ENCODE data around the gene TMEM270.

- TF ChIP-seq, protein P1, sequence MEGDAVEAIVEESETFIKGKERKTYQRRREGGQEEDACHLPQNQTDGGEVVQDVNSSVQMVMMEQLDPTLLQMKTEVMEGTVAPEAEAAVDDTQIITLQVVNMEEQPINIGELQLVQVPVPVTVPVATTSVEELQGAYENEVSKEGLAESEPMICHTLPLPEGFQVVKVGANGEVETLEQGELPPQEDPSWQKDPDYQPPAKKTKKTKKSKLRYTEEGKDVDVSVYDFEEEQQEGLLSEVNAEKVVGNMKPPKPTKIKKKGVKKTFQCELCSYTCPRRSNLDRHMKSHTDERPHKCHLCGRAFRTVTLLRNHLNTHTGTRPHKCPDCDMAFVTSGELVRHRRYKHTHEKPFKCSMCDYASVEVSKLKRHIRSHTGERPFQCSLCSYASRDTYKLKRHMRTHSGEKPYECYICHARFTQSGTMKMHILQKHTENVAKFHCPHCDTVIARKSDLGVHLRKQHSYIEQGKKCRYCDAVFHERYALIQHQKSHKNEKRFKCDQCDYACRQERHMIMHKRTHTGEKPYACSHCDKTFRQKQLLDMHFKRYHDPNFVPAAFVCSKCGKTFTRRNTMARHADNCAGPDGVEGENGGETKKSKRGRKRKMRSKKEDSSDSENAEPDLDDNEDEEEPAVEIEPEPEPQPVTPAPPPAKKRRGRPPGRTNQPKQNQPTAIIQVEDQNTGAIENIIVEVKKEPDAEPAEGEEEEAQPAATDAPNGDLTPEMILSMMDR (IDR thresholded peaks at IDR 0.05; ENCODE audit: low read length) = no peak
- no peak for TF ChIP-seq EZH2 (IDR thresholded peaks at IDR 0.05; ENCODE audit: borderline replicate concordance, low read length)
Observed at GRCh38 chr7:73904219-73905137, 43.5 kb downstream of the TMEM270 start.
